ENCODE data around the gene NLRP3. TPM values are rescaled to one million over a fixed set of nuclear protein-coding genes. Genes with fewer than 3 reads are reported as not detected.
"Not testable (repeated sequence)": the region's sequence is repeated elsewhere in the genome, so short reads cannot be mapped to it uniquely, and the experiment has no call there.

NLRP3 gene
- total and polyA plus RNA-seq, 12 donors = 0.28 to 6.1 (median 0.78) TPM

GRCh38 chr1:247375747-247376146 is 40.2 kb upstream of the NLRP3 start:
- TF ChIP-seq, protein P1, sequence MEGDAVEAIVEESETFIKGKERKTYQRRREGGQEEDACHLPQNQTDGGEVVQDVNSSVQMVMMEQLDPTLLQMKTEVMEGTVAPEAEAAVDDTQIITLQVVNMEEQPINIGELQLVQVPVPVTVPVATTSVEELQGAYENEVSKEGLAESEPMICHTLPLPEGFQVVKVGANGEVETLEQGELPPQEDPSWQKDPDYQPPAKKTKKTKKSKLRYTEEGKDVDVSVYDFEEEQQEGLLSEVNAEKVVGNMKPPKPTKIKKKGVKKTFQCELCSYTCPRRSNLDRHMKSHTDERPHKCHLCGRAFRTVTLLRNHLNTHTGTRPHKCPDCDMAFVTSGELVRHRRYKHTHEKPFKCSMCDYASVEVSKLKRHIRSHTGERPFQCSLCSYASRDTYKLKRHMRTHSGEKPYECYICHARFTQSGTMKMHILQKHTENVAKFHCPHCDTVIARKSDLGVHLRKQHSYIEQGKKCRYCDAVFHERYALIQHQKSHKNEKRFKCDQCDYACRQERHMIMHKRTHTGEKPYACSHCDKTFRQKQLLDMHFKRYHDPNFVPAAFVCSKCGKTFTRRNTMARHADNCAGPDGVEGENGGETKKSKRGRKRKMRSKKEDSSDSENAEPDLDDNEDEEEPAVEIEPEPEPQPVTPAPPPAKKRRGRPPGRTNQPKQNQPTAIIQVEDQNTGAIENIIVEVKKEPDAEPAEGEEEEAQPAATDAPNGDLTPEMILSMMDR (IDR thresholded peaks at IDR 0.05) = no peak
- H3K9me3 ChIP-seq = peaks cover 0 to 5% (median 0%) of the 10 kb centered on the region in 11 donors
- H3K36me3 ChIP-seq = no peaks in the 10 kb centered on the region
- DNase-seq = no peak
- no peak overlapping the region for H3K27ac ChIP-seq
- H3K27me3 ChIP-seq = peaks cover 0 to 14% (median 0%) of the 10 kb centered on the region in 7 donors
- no peak overlapping the region for H3K4me3 ChIP-seq
- ATAC-seq = no peak
- peaks cover 0 to 13% (median 0%) of the 10 kb centered on the region in 9 donors for H3K4me1 ChIP-seq
- WGBS, 2 donors = 86 to 89% methylated on average over 14 of the region's 14 CpGs
- intact Hi-C loops (cut with DNase I) = loop anchor here in 3 of 10 donors (10.0 kb wide), 1 partner anchor 331 kb away; no protein-coding TSS in a partner anchor

GRCh38 chr1:247376659-247377058 is 39.3 kb upstream of the NLRP3 start:
- Histone ChIP-seq H3K9me3 (peaks cover 0 to 5% (median 0%) of the 10 kb centered on the region in 11 donors), H3K4me1 (peaks cover 0 to 13% (median 0%) of the 10 kb centered on the region in 9 donors), H3K36me3 (no peaks in the 10 kb centered on the region), H3K4me3 (no peak overlapping the region), H3K27me3 (peaks cover 0 to 14% (median 0%) of the 10 kb centered on the region in 7 donors), H3K27ac (no peak overlapping the region)
- ATAC-seq = no peak
- no peak for DNase-seq
- intact Hi-C loops (cut with DNase I) = loop anchor here in 3 of 10 donors (10.0 kb wide), 1 partner anchor 332 kb away; no protein-coding TSS in a partner anchor
- WGBS, 2 donors = 34 to 37% methylated on average over 7 of the region's 7 CpGs
- TF ChIP-seq, protein P1 (IDR thresholded peaks at IDR 0.05) = no peak

DNA sequence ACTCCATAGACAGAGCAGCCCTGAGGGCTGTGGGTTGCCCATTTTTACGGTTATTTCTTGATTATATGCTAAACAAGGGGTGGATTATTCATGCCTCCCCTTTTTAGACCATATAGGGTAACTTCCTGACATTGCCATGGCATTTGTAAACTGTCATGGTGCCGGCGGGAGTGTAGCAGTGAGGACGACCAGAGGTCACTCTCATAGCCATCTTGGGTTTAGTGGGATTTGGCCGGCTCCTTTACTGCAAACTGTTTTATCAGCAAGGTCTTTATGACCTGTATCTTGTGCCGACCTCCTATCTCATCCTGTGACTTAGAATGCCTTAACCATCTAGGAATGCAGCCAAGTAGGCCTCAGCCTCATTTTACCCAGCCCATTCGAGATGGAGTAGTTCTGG is 38.3 kb upstream of the NLRP3 start:
- not testable (repeated sequence) for ATAC-seq, H3K9me3 ChIP-seq, H3K4me3 ChIP-seq, DNase-seq, H3K36me3 ChIP-seq, H3K27ac ChIP-seq
- WGBS, 2 donors = 65% methylated on average over 7 of the region's 7 CpGs
- peaks cover 0 to 14% (median 0%) of the 10 kb centered on the region in 7 donors for H3K27me3 ChIP-seq
- intact Hi-C loops (cut with DNase I) = loop anchor here in 3 of 10 donors (10.0 kb wide), 1 partner anchor 333 kb away; no protein-coding TSS in a partner anchor
- peaks cover 0 to 11% (median 0%) of the 10 kb centered on the region in 9 donors for H3K4me1 ChIP-seq

DNA sequence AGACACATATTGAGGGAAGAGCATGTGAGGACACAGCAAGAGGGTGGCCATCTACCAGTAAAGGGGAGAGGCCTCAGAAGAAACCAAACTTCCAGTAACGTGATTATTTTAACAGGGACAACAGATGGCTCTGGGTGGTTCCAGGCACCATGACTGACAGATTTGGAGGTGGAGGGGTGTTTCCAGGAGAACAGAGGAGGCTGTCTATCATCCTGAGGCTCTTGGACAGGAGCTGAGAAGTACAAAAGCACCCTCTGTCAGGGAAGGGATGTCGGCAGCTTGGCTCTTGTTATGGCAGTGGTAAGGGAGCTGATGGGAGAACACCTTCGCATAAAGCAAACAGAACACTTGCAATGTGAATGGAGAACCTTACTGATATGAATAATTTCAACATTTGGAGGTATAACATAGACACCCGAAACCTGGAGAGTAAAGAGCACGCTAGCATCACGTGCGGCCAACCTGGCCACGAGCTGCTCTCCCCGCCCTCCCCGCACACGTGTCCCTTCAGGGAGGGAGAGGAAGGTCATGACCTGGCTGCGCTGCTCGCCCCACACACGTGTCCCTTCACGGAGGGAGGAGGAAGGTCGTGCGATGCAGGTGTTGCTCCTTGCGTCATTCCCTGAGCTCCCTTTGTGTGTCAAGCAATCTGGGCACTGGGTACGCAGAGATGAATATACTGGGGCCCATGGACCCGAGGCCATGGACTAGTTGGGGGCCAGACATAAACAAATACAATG is 37.5 kb upstream of the NLRP3 start:
- Histone ChIP-seq H3K4me3 (no peak overlapping the region), H3K27ac (no peak overlapping the region), H3K4me1 (peaks cover 0 to 6% (median 0%) of the 10 kb centered on the region in 9 donors), H3K36me3 (no peaks in the 10 kb centered on the region), H3K9me3 (peaks cover 0 to 5% (median 0%) of the 10 kb centered on the region in 11 donors), H3K27me3 (peaks cover 0 to 14% (median 0%) of the 10 kb centered on the region in 7 donors)
- 86 to 88% methylated on average over 20 of the region's 20 CpGs for WGBS, 2 donors
- intact Hi-C loops (cut with DNase I) = loop anchor here in 3 of 10 donors (10.0 kb wide), 1 partner anchor 334 kb away; no protein-coding TSS in a partner anchor
- TF ChIP-seq, protein P1 (IDR thresholded peaks at IDR 0.05) = no peak
- ATAC-seq = no peak
- DNase-seq = no peak

All from heart right ventricle (tissue), 16 donors.